22Rv1 (cell line): ENCODE results near the gene BEND6.
"Not testable (repeated sequence)": the region's sequence is repeated elsewhere in the genome, so short reads cannot be mapped to it uniquely, and the experiment has no call there.

Source experiments
- H3K27ac ChIP-seq: fragments of 450-650 bp; 2 replicates; pipeline ENCODE4 v1.5.1; 2017
- CTCF ChIP-seq: fragments of 450-650 bp; IDR thresholded peaks from 2 replicates; pipeline ENCODE4 v1.5.1; 2017; ENCODE audit warnings: mild to moderate bottlenecking
- ZFX ChIP-seq: fragments of 450-650 bp; IDR thresholded peaks from 2 replicates; pipeline ENCODE4 v1.6.1; 2017; ENCODE audit warnings: antibody characterized with exemption, borderline replicate concordance

Gene BEND6

GRCh38 chr6:56995347-56995902 is 40.5 kb downstream of the BEND6 start:
- peak; percentile 30 for TF ChIP-seq CTCF
- no peak for TF ChIP-seq ZFX
- H3K27ac ChIP-seq, result no peak overlapping the region

GRCh38 chr6:56996401-56996800 is 41.5 kb downstream of the BEND6 start:
- no peak overlapping the region for H3K27ac ChIP-seq
- TF ChIP-seq CTCF (no peak), ZFX (no peak)

- H3K27ac ChIP-seq, result no peak overlapping the region
- TF ChIP-seq ZFX (no peak), CTCF (no peak)
These were observed 44.1 kb downstream of the BEND6 start for GRCh38 chr6:56999049-56999448.

GRCh38 chr6:56999748-57000147 is 44.8 kb downstream of the BEND6 start:
- not testable (repeated sequence) for H3K27ac ChIP-seq

DNA sequence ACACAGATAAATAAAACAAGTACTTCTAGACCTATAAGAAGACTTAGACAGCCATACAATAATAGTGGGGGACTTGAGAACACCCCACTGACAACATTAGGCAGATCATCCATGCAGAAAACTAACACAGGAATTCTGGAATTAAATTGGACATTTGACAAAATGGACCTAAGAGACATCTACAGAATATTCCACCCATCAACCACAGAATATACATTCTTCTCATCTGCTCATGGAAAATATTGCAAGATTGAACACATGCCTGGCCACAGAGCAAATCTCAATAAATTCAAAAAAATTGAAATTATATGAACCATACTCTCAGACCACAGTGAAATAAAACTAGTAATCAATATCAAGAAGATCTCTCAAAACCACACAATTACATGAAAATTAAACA is 47.3 kb downstream of the BEND6 start:
- H3K27ac ChIP-seq, result no peak overlapping the region
- no peak for TF ChIP-seq CTCF
- TF ChIP-seq ZFX, result no peak

DNA sequence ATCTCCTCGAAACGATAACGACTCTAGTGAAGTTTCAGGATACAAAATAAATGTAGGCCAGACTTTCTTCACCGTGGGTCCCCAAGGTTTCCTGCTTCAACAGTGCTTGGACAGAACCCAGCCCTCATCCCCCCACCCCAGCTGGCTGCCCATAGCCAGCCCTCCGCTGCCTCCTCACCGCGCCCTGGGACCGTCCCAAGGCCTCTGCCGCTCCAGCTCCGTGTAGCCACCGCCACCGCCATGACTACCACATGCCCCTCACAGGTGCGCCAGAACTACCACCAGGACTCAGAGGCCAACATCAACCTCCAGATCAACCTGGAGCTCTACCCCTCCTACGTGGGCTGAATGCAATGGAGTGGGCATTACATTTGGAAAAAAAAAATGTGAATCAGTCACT is 49.4 kb downstream of the BEND6 start:
- H3K27ac ChIP-seq, result no peak overlapping the region
- TF ChIP-seq ZFX (no peak), CTCF (no peak)

GRCh38 chr6:57006101-57006500 is 51.2 kb downstream of the BEND6 start:
- no peak for TF ChIP-seq ZFX
- TF ChIP-seq CTCF, result no peak
- no peak overlapping the region for H3K27ac ChIP-seq

DNA sequence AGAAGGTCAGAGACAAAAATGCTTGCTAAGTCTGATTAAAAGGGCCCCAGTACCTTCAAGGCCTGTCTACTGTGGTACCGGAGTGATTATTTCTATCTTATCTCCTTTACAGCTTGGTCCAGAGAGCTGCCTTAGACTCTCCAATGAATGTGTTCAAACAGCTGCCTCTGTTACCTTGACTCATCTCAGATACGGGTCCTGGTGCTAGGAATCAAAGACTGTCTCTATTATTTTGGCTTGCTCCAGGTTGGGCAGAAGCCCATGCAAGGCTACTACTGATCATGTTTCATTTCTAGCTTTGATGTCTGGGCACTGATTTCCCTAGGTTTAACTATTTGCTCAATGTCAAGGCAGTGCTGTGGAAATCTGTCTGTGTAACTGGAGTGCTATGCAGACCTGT is 53.2 kb downstream of the BEND6 start:
- not testable (repeated sequence) for H3K27ac ChIP-seq
